OCI-LY7 (cell line): ENCODE measurements around the gene NCKAP5. TPM values are rescaled to one million over a fixed set of nuclear protein-coding genes. Genes with fewer than 3 reads are reported as not detected.

ENCODE experiments used
- BruUV-seq: library from RNA; stranded (reverse); fragments of 400-500 nt; replicated peaks from 2 replicates; lab custom pipeline; 2021; lab: Mats Ljungman, UMichigan
- CTCF ChIA-PET: fragments of 300-600 bp; sonication (Branson Sonifier 250); formaldehyde crosslinking; loops from one replicate; lab custom pipeline; 2022; ENCODE audit warnings: antibody characterized with exemption; ENCODE audit not compliant: unreplicated experiment; lab: Charles Lee
- POLR2A ChIA-PET: fragments of 300-600 bp; sonication (Branson Sonifier 250); formaldehyde crosslinking; loops from one replicate; lab custom pipeline; 2022; ENCODE audit warnings: antibody characterized with exemption; lab: Charles Lee
- DNase-seq: peaks from one replicate; pipeline ENCODE4 v3.0.0-alpha.2; 2015; ENCODE audit warnings: low spot score
- H2AFZ ChIP-seq: fragments of 200-600 bp; sonication (generic), shearing (Covaris generic); 2 replicates; pipeline ENCODE4 v1.6.1; 2014; ENCODE audit warnings: mild to moderate bottlenecking, antibody characterized with exemption, low read length, moderate library complexity
- H3K27ac ChIP-seq: fragments of 200-600 bp; sonication (generic); 2 replicates; pipeline ENCODE4 v1.5.1; 2014; ENCODE audit warnings: mixed run types, low read depth, mild to moderate bottlenecking, moderate library complexity, low read length, inconsistent platforms; ENCODE audit not compliant: poor library complexity, severe bottlenecking
- H3K36me3 ChIP-seq: fragments of 200-600 bp; sonication (generic); 2 replicates; pipeline ENCODE4 v1.6.1; 2014; ENCODE audit warnings: mild to moderate bottlenecking, antibody characterized with exemption, low read length, moderate library complexity, mixed read lengths; ENCODE audit not compliant: insufficient read depth
- H3K4me1 ChIP-seq: fragments of 200-600 bp; sonication (generic); 2 replicates; pipeline ENCODE4 v1.5.1; 2014; ENCODE audit warnings: mild to moderate bottlenecking, low read length; ENCODE audit not compliant: insufficient read depth, poor library complexity, severe bottlenecking
- H3K4me2 ChIP-seq: fragments of 200-600 bp; sonication (generic); 2 replicates; pipeline ENCODE4 v1.6.1; 2014; ENCODE audit warnings: mild to moderate bottlenecking, low read length
- H3K4me3 ChIP-seq: fragments of 200-600 bp; sonication (generic); 2 replicates; pipeline ENCODE4 v1.5.1; 2014; ENCODE audit warnings: mild to moderate bottlenecking, low read depth, low read length; ENCODE audit not compliant: poor library complexity, severe bottlenecking
- H3K79me2 ChIP-seq: fragments of 200-600 bp; sonication (generic); 2 replicates; pipeline ENCODE4 v1.6.1; 2016; ENCODE audit warnings: low read depth, mild to moderate bottlenecking, low read length, moderate library complexity, mixed read lengths; ENCODE audit not compliant: insufficient read depth
- H3K9me2 ChIP-seq: fragments of 200-600 bp; sonication (generic); 2 replicates; pipeline ENCODE4 v1.6.1; 2016; ENCODE audit warnings: mild to moderate bottlenecking, low read length, mixed read lengths; ENCODE audit not compliant: insufficient read depth
- H3K9me3 ChIP-seq: fragments of 200-600 bp; sonication (generic); 2 replicates; pipeline ENCODE4 v1.6.1; 2014; ENCODE audit warnings: mild to moderate bottlenecking, mixed run types, low read length, mixed read lengths
- H4K20me1 ChIP-seq: fragments of 200-600 bp; sonication (generic); 2 replicates; pipeline ENCODE4 v1.6.1; 2014; ENCODE audit warnings: mild to moderate bottlenecking, antibody characterized with exemption, low read length, moderate library complexity, mixed read lengths; ENCODE audit not compliant: insufficient read depth
- CTCF ChIP-seq: fragments of 200-600 bp; sonication (generic); conservative IDR thresholded peaks from 2 replicates; pipeline ENCODE4 v1.5.1; 2014; ENCODE audit warnings: mild to moderate bottlenecking, antibody characterized with exemption, low read length, moderate library complexity, mixed read lengths
- EZH2phosphoT487 ChIP-seq: fragments of 200-600 bp; sonication (generic); IDR thresholded peaks from 2 replicates; pipeline ENCODE4 v1.6.1; 2018; ENCODE audit warnings: low read depth, borderline replicate concordance, mild to moderate bottlenecking, mixed run types, antibody characterized with exemption, low read length, moderate library complexity, mixed read lengths
- intact Hi-C: fragments of 100-400 bp; cut with micrococcal nuclease; formaldehyde crosslinking; loops from one replicate; pipeline ENCODE4 v1.10.0; 2022; ENCODE audit not compliant: unreplicated experiment
- total RNA-seq, 2 experiments: library from RNA; depleted of rRNA in 1 of 2; stranded (reverse); fragments of >200 nt in 1 of 2; shearing (Covaris generic) in 1 of 2; gene quantifications; 2 replicates each; pipeline ENCODE4 v1.2.3, GENCODE V29; 2014 to 2022

Gene NCKAP5
- total RNA-seq, 2 experiments from 2014 or later = not detected

GRCh38 chr2:132897111-132897510 is 671.2 kb downstream of the NCKAP5 start:
- no peak overlapping the region for H3K4me3 ChIP-seq
- no peaks in the 10 kb centered on the region for H3K9me3 ChIP-seq
- no peak overlapping the region for H3K27ac ChIP-seq
- TF ChIP-seq EZH2phosphoT487 = no peak
- no peak for TF ChIP-seq CTCF
- H3K4me2 ChIP-seq = no peak overlapping the region
- CTCF ChIA-PET = no interaction called here
- BruUV-seq = no TSS peak
- no peaks in the 10 kb centered on the region for H3K4me1 ChIP-seq
- intact Hi-C loops = no loop called here
- H4K20me1 ChIP-seq = no peaks in the 10 kb centered on the region
- no peaks in the 10 kb centered on the region for H3K36me3 ChIP-seq
- H3K79me2 ChIP-seq = no peaks in the 10 kb centered on the region
- no peak for DNase-seq
- H2AFZ ChIP-seq = no peak overlapping the region
- POLR2A ChIA-PET = no interaction called here
- no peaks in the 10 kb centered on the region for H3K9me2 ChIP-seq

- Histone ChIP-seq H3K27ac (no peak overlapping the region), H3K4me3 (no peak overlapping the region), H3K9me2 (no peaks in the 10 kb centered on the region), H3K9me3 (no peaks in the 10 kb centered on the region), H3K4me2 (no peak overlapping the region), H4K20me1 (no peaks in the 10 kb centered on the region), H3K4me1 (no peaks in the 10 kb centered on the region), H2AFZ (no peak overlapping the region), H3K79me2 (no peaks in the 10 kb centered on the region), H3K36me3 (no peaks in the 10 kb centered on the region)
- BruUV-seq = no TSS peak
- DNase-seq = no peak
- ChIA-PET CTCF (no interaction called here), POLR2A (no interaction called here)
- TF ChIP-seq CTCF = no peak
- no peak for TF ChIP-seq EZH2phosphoT487
- intact Hi-C loops = no loop called here
These were observed 672.2 kb downstream of the NCKAP5 start for GRCh38 chr2:132896073-132896472.

GRCh38 chr2:132891498-132891897 is 676.8 kb downstream of the NCKAP5 start:
- TF ChIP-seq EZH2phosphoT487 (no peak), CTCF (no peak)
- Histone ChIP-seq H3K9me3 (no peaks in the 10 kb centered on the region), H2AFZ (no peak overlapping the region), H3K4me1 (no peaks in the 10 kb centered on the region), H3K79me2 (no peaks in the 10 kb centered on the region), H3K4me3 (no peak overlapping the region), H3K9me2 (no peaks in the 10 kb centered on the region), H3K36me3 (no peaks in the 10 kb centered on the region), H4K20me1 (no peaks in the 10 kb centered on the region), H3K27ac (no peak overlapping the region), H3K4me2 (no peak overlapping the region)
- DNase-seq = no peak
- intact Hi-C loops = no loop called here
- no TSS peak for BruUV-seq
- ChIA-PET POLR2A (no interaction called here), CTCF (no interaction called here)
